Effector CD8-positive, alpha-beta T cell (primary cell): Measurements from ENCODE around the gene LY6G6F.
"Not testable (repeated sequence)": the region's sequence is repeated elsewhere in the genome, so short reads cannot be mapped to it uniquely, and the experiment has no call there.

Source experiments
- DNase-seq: peaks from one replicate; lab custom pipeline; 2025; lab: John Stamatoyannopoulos, UW

LY6G6F gene

DNA sequence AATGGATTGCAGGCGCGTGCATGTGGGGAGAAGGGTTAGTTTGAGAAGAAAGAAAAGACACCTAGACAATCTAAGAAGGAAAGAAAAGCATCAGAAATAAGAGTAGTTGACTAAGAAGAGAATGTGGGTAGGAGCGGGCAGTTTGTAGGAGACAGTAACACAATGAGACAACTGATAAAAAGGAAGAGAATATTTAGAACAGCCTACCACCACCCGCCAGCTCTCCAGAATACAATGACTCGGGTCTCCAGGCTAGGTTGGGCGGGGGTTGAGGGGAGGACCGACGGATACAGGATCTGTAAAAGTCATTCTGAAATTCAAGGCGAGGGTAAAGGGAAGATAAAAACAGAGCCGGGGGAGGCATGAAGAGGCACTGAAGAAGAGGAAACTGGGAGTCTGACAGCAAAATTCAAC, 4.3 kb upstream of the LY6G6F start:
- no peak for DNase-seq

DNA sequence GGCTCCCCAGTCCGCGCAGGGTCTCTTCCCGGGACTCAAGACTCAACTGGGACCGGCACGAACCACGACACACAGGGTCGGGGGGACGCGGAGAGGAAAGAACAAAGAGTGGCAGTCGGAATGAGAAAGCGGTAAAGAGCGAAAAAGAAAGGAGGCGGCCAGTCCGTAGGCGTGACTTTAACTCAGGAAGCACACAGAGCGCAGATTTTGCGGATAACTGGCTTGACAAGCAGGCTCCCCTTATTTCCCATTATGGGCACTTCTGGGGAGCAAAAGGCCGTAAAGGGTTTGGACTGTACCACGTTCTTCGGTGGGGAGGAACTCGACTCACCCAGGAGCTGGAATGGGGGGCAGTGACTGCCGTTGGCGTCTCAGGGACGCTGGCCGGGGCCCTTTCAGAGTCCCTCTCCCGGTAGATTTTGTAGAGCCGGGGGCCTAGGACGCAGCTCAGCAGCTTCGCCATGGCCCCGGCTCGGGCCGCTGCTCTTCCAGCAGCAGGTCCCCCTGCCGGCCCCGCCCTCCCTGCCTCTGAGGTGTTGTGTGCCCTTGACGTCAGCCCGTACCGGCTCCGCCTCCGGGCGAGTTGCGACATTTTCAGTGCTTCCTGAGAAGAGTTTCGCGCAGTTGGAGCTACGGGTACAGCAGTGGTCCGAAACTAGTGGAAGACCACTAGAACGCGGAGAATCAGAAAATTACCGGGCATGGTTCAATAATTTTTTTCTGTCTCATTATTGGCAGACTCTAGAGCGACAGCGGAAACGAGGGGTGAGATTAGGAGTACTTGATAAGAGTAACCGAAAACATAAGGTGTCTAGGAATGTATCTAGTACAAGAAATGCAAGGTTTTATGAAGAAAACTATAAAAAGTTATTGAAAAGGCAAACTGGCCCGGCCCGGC, 3.6 kb upstream of the LY6G6F start, which contains the start of gene ABHD16A:
Gene ABHD16A, minus strand, starts transcription at position 506 of the 898 bp plus-strand sequence. Its CDS starts 43 bp downstream, at position 463.
- peak; percentile 91 for DNase-seq

DNA sequence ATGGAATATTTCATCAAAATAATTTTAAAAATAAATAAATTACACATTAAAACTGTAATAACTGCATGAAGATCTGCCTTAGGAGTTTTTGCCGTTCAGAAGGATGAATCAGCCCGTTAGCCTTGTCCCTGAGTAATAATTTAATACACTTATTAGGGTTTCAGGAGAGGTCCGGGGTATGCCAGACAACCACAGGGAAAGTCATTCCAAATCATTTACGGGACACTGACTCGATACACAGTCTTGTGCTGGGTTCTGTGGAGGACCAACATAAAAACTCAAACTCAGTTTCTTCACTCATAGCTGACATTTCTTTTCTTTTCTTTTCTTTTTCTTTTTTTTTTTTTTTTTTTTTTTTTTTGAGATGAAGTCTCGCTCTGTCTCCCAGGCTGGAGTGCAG, 735 bp upstream of the LY6G6F start:
- DNase-seq, result no peak

DNA sequence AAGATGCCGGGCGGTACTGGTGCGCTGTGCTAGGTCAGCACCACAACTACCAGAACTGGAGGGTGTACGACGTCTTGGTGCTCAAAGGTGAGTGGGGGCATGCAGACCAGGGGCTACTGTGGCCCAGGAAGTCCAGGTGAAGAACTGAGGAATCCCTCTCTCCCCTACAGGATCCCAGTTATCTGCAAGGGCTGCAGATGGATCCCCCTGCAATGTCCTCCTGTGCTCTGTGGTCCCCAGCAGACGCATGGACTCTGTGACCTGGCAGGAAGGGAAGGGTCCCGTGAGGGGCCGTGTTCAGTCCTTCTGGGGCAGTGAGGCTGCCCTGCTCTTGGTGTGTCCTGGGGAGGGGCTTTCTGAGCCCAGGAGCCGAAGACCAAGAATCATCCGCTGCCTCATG, 1.0 kb downstream of the LY6G6F start:
- DNase-seq, result no peak

DNA sequence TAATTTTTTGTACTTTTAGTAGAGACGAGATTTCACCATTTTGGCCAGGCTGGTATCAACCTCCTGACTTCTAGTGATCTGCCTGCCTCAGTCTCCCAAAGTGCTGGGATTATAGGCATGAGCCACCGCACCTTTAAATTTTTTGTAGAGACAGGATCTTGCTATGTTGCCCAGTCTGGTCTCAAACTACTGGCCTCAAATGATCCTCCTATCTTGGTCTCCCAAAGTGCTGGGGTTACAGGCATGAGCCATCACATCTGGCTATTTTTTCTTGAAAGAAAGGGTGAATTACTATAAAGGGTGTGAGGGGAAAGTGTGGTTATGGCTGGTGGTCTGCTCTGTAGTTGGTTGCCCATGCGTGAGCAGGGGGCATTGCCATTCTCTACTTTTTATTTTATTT, 1.6 kb downstream of the LY6G6F start:
- DNase-seq, result no peak

DNA sequence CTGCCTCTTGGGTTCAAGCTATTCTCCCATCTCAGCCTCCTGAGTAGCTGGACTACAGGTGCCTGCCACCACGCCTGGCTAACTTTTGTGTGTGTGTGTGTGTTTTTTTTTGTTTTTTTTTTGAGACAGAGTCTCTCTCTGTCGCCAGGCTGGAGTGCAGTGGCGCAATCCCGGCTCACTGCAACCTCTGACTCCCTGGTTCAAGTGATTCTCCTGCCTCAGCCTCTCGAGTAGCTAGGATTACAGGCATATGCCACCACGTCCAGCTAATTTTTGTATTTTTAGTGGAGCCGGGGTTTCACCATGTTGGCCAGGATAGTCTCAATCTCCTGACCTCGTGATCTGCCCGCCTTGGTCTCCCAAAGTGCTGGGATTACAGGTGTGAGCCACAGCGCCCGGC, 2.5 kb downstream of the LY6G6F start:
- not testable (repeated sequence) for DNase-seq

DNA sequence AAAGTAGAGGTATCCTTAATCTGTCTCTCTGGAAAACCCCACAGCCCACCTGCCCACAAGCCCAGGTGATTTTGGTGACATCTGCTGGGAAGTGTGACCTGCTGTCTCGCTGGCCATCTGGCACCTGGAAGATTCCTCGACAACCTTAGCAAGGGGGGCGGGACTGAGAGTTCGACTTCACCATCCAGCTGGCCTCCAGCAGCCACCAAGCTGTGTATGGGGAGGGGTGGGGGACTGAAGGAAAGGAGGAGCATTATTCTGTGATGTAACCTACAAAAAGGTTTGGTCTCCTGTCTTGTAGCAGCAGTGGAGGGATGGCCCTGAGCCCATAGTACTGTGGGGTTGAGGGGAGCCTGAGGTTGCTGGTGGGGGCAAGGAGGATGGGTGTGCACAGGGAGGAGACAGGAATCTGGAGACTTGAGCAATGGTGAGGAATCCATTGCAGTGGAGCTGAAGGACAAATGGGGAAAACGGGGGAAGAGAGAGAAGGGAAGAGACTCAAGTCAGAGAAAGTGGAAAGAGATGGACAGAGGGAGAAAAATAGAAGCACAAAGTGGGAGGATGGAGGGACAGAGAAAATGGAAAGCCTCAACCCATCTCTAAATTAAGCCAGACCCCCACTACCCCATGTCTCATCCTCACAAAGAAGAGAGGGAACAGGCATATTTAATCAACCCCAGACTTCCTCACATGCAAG, 4.0 kb downstream of the LY6G6F start:
- no peak for DNase-seq

DNA sequence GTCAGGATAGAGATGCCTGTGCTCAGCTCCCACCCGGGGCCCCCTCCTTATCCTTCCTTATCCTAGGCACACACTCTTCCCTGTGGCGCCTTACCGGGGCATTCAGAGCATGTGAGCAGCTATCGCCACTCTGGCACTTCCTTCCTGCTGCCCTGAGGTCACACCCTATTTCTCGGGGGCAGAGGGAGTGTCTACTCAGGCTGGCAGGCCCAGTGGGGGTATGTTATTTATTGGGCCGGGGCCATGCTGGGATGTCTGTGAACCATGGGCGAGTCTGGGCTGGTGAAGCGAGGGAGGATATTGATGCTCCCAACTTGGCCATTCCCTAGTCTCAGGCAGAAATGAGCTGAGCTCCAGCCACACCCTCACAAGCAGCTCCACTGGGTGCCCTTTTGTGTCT, 4.6 kb downstream of the LY6G6F start:
- DNase-seq, result no peak

DNA sequence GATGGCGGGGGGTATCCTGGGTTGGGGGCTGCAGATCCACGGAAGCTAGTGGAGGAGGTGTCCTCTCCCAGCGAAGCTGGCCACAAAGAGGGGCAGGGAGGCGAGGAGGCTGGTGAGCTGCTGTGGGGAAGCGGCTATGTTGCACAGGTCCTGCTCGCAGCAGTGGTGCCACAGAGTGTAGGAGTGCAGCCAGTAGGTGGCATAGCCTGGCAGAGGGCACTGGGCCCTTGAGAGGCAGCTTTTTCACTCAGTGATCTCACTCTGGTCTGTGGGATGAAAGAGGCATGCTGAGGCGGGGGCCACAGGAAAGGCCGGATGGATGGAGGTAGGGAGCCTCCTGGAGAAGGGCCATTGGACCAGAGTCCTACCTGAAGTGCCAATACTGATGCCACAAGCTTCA, 5.6 kb downstream of the LY6G6F start:
- DNase-seq, result no peak

DNA sequence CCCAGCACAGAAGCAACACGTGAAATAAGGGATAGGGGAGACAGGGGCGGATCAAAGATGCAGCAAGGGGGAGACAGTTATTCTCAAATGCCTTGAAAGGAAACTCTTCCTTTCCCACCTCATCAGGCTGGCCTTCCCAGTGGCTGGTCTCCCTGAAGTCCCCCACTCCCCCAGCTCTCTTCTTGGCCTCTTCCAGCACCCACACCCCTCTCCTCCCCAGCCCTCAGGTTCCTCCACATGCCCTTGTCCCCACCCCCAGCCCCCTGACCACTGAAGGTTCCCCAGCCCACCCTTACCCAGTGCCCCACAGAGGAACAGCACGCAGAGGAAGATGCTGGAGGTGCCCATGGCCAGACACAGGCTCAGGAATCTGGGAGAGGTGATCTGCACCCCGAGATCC, 6.8 kb downstream of the LY6G6F start:
- DNase-seq, result no peak

DNA sequence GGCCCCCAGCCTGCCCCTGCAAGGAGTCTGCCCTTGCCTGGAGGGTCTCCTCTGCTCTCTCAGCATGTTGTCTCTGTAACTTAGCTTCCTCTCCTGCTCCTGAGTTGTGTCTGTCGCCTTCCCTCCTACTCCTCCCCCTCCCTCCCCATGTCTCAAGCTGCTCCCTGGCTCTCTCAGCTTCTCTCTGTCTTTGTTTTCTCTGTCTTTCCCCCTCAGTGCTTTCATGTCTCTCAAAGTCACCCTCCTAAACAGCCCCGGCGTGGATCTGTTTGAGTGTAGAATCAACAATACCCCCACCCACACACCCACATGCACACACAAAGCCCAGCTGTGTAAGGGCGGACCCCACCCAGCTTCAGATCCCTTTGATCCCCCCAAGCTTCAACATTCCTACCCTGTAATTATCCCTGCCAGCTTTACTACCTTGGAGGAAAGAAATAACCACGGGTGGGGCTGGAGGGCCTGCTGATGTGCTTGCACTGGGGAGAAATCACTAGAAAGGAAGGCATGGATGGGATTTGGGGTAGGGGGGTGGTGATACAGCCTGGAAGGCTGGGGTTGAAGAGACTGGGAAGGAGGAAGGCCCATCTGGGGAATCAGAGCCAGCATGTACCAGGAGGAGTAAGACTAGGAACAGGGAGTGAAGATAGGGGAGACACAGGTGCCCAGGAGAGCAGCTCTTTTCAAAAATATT, 7.5 kb downstream of the LY6G6F start:
- no peak for DNase-seq

DNA sequence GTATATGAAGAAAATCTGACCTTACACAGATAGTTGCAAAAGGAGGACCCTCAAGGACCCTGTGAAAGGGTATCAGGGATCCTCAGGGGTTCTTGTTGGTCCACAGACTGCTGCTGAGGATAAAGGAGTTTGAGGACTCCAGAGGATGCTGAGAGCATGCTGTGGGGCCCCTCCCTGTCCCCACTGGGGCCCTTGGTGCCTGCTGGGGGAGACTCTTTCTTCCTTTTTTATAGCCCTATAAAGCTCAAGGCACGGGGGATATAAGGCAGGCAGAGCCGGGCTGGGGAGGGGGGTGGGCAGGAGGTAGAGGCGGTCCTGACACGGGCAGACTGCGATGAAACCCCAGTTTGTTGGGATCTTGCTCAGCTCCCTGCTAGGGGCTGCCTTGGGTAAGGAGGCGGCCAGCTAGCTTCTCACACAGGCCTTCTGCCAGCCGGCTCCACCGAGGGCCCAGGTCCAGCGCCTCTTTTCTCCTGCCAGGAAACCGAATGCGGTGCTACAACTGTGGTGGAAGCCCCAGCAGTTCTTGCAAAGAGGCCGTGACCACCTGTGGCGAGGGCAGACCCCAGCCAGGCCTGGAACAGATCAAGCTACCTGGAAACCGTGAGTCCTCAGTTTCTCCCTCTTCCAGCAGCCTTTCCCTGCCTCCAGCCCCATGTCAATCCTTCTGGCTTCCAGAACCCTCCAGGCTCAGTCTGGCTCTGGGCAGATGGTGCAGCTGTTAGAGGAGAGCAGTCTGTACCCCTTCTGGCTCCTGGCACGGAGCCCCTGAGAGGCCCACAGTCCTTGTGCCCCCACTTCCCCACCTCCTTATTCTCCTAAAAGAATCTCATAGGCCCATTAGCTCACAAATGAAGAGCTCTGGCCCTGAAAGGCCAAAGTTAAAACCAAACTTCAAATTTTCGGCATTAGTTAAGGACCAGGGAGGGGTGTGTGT, 8.6 kb downstream of the LY6G6F start, which contains the start of gene LY6G6D:
Gene LY6G6D, plus strand, starts transcription at position 327 of the 937 bp plus-strand sequence. Its CDS starts 8 bp downstream, at position 335.
- DNase-seq, result no peak

DNA sequence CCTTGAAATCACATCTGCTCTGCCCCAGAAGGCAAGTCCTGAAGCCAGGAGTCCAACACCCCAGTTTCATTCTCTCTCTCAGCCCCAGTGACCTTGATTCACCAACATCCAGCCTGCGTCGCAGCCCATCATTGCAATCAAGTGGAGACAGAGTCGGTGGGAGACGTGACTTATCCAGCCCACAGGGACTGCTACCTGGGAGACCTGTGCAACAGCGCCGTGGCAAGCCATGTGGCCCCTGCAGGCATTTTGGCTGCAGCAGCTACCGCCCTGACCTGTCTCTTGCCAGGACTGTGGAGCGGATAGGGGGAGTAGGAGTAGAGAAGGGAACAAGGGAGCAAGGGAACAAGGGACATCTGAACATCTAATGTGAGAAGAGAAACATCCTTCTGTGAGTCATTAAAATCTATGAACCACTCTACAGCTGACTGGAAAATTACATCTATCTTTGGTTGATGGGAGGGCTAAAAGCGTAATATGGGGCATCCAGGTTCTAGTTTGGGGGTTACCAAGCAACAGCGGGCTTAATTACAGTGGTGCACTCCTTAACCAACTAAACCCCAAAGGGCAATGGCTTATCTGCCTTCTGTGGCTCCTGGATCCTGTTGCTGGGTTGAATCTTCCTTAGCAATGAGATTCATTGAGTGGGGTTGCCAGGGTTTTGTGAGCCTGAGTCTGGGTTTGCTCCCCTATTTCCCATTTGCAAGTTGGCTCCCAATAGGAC, 11.0 kb downstream of the LY6G6F start:
- DNase-seq, result no peak

DNA sequence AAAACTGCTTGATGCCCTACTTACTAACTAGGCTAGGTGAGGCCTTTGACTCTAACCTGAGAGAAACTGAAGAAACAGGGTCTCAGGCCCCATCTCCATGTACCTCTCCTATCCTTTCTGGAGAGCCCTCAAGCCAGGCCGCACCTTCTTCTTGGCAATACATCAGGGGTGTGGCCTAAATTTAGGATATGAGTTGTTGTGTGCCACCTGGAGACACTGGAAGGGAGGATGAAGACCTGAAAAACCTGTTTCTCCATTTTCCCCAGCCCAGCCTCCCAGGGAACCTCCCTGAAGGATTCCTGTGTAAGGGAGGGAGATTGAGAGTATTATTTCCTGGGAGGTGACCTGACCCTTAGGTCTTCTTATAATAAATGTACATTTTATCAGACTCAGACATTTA, 11.6 kb downstream of the LY6G6F start:
- DNase-seq, result no peak

DNA sequence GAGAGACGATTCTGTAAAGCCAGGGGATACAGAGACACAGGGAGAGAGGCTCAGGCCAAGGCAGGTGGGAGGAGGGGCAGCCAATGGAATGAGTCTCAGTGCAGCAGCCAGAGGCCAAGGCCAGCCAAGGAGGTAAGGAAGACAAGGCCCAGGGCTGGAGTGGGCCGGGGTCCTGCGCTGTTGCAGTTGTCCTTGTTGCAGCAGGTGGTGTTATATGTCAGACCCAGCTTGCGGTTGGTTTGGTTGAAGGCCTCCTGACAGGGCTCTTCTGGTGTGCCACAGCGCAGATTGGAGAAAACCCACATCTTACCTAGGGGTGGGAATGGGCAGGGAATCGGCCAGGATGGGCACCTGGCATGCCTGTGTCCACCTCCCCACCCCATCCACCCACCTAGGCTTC, 12.3 kb downstream of the LY6G6F start:
- DNase-seq, result no peak

DNA sequence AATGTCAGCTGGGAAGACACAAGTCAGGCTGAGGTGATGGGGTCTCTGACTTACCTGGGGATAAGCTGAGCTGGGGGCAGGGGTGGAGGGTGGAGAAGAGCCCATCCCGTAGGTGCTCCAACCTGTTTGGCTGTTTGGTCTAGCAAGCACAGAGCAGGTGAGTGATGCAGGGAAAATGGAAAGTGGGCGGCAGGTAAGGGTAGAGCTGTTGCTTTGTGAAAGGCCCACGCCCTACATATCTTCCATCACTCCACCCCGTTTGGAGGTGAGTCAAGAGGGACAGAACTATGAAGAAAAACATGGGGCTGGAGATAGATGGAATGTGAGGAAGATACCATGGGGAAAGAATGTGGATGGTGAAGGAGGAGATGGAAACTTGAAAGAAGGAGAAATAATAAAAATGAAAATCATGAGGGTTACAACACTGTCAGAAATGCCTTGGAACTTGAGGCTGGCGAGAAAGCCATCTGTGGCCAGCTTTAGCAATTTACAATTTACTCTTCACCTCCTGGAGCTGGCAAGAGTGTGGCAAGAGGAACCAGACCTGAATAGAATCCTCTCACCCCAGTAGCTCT, 13.6 kb downstream of the LY6G6F start:
- no peak for DNase-seq

DNA sequence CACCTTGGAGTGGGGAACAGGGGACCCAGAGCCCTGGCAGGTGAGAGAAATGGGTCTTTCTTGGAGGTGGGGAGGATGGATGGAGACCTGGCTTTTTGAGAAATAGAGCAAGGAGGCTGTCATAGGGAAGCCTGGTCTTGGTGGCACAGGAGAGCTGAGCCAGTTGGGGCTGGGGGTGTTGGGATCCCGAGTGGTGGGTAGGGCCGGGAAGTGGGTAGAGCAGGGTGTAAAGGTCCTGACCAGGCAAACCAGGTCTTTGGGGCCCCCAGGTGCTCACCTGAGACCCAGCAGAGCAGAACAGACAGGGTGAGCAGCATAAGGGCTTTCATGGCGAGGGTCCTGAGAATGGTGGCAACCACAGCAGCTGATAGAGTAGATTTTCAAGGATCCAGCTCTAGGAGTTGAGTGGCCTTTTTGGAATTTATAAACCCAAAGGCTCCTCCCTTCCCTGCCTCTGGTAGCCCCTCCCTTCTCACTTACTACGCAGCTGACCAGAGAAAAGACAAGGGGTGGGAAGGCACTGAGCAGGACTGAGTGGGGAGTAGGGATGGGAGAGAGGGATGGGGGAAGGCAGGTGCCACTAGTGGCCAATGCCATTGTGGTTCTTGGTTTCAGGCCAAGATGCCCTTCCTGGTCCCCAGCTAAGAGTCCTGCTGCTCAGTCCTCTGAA, 14.8 kb downstream of the LY6G6F start, which contains the start of gene LY6G6C:
Gene LY6G6C, minus strand, starts transcription at position 396 of the 670 bp plus-strand sequence. Its CDS starts 67 bp downstream, at position 329.
- no peak for DNase-seq

DNA sequence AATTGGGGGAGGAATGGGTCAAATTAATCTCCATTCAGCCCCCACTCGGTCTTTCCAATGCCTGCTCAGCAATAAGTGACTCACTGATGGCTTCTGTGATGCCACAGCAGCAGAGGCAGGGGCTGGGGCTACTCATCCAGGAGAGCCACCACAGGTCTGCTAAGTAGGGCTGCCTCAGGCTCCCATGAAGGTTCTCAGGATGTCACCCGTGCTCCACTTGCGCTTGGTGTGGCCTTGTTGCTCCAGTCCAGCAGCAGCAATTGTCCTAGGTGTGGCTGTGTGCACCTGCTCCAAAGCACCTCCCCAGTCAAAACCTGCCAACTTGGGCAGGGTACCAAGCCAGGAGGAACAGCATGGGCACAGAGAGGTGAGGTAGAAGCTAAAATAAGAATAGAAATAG, 15.5 kb downstream of the LY6G6F start:
- no peak for DNase-seq

DNA sequence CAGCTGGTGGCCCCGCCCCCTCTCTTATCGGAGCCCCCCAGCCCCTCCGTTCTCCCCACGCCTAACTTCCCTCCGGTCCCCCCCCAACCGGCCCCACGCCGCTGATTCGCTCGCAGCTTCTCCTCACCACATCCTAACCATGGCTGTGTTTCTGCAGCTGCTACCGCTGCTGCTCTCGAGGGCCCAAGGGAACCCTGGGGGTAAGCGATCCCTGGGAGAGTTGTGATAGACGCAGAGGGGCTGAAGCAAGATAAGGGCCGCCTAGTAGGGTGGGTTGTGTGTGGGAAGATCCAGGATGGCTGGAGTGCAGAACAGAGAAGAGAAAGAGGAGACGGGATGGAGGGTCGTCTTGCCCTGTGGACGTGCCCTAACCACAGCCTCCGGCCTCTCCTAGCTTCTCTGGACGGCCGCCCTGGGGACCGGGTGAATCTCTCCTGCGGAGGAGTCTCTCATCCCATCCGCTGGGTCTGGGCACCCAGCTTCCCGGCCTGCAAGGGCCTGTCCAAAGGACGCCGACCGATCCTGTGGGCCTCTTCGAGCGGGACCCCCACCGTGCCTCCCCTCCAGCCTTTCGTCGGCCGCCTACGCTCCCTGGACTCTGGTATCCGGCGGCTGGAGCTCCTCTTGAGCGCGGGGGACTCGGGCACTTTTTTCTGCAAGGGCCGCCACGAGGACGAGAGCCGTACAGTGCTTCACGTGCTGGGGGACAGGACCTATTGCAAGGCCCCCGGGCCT, 16.7 kb downstream of the LY6G6F start, which contains the start of gene MPIG6B:
Gene MPIG6B, plus strand, starts transcription at position 129 of the 735 bp plus-strand sequence. Its CDS starts 11 bp downstream, at position 140.
- DNase-seq, result no peak
